GM10266 (cell line): ENCODE results near the gene BFAR.
A peak's percentile ranks its signal among the peaks of the same experiment; 100 is the strongest.

Source experiments
- DNase-seq: peaks from one replicate; pipeline ENCODE4 v3.0.0; 2012; ENCODE audit errors: extremely low spot score
- CTCF ChIP-seq: IDR thresholded peaks from 2 replicates; pipeline ENCODE4 v1.5.1; 2012; ENCODE audit warnings: mild to moderate bottlenecking, low read depth; ENCODE audit not compliant: control insufficient read depth, insufficient read depth; ENCODE audit errors: missing control alignments

Gene BFAR

GRCh38 chr16:14608111-14608566 lies 24.6 kb upstream of the BFAR start:
- peak; percentile 32 for DNase-seq
- TF ChIP-seq CTCF: no peak

- TF ChIP-seq CTCF: no peak
- DNase-seq: no peak
Observed at GRCh38 chr16:14608604-14609003, 24.1 kb upstream of the BFAR start.

GRCh38 chr16:14609716-14610115 lies 23.0 kb upstream of the BFAR start:
- TF ChIP-seq CTCF: no peak
- no peak for DNase-seq

- no peak for TF ChIP-seq CTCF
- DNase-seq: no peak
Observed at GRCh38 chr16:14611660-14612059, 21.1 kb upstream of the BFAR start.

GRCh38 chr16:14613991-14614390 lies 18.8 kb upstream of the BFAR start:
- no peak for DNase-seq
- TF ChIP-seq CTCF: no peak

- TF ChIP-seq CTCF: no peak
- DNase-seq: no peak
Observed at GRCh38 chr16:14616280-14616679, 16.5 kb upstream of the BFAR start.

GRCh38 chr16:14618566-14618965 lies 14.2 kb upstream of the BFAR start:
- no peak for TF ChIP-seq CTCF
- DNase-seq: no peak
